Measurements from ENCODE around the gene SLCO2B1.

SLCO2B1 gene

GRCh38 chr11:75145196-75145971 lies 5.5 kb upstream of the SLCO2B1 start:
- DNase-seq: no peak

- no peak for DNase-seq
Measured at GRCh38 chr11:75145972-75146519, 4.9 kb upstream of the SLCO2B1 start.

DNA sequence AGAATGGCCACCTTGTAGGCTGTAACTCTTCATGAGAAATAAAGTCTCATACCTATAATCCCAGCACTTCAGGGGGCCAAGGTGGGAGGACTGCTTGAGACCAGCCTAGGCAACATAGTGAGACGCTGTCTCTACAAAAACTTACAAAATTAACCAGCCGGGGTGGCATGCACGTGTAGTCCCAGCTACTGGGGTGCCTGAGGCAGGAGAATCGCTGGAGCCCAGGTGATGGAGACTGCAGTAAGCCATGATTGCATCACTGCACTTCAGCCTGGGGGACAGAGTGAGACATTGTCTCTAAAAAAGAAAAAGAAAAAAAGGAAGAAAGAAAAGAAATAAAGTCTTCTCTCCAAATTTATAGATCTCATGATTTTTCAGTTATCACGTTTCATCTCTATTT lies 4.2 kb upstream of the SLCO2B1 start:
- no peak for DNase-seq

- DNase-seq: no peak
Measured at GRCh38 chr11:75147191-75147874, 3.6 kb upstream of the SLCO2B1 start.

- no peak for DNase-seq
Measured at GRCh38 chr11:75147875-75148263, 3.0 kb upstream of the SLCO2B1 start.

DNA sequence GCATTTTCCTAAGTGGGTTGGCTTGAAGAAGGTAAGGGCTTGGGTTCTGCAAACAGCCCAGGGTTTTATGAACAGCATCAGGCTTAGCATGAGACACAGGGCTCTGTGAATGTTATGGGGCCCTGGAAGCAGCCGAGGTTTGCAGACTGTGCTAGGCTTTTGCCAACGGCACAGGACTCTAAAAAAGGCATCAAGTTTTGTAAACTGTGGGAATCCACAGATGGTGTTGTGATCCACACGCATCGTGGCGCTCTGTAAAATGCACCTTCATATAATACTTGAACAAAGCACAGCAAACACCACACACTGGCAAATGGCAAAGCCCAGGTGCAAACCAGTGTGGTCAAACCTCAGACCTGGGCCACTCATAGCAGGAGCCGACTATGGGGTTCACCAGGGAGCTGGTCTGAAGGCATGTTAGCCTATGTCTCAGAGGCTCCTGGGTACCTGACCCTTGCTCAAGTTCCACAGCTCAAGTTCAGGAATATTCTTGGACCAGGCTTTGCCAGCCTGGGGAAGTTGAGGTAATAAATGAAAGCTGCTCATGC lies 2.4 kb upstream of the SLCO2B1 start:
- no peak for DNase-seq

DNA sequence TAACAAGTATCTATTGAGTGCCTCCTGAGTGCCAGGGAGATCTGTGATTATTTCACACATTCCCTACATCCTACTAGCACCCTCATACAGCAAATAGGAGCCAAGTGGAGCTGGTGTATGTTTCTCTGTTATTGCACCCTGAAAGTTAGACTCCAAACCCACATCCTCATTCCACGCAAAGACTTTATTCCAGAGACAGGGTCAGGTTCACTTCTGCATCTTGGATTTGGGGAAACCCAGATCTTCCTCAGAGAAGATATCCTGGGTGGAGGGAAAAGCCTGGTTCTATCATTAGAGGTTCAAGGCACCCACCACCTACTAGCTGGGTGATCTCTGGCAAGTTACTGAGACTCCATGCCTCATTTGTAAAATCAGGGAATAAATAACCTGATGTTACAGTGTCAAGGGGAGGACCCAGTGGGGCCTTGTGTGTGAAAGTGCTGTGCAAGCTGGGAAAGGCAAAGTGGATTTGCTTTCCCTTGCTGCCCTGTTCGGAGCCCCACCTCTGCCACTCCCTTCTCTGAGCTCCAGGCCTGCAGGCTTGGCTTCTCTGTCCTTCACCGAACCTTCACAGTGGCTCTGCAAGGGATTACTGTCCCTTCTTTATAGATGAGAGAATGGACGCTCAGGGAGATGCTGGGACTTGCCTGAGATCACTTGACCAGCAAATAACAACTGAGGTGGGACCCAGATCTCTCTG lies 991 bp upstream of the SLCO2B1 start:
- DNase-seq: no peak

- DNase-seq: peak; percentile 35
Measured at GRCh38 chr11:75151346-75152047, 590 bp downstream of the SLCO2B1 start.

GRCh38 chr11:75152090-75152489 lies 1.2 kb downstream of the SLCO2B1 start:
- no peak for DNase-seq

GRCh38 chr11:75152651-75153427 lies 1.9 kb downstream of the SLCO2B1 start:
- DNase-seq: no peak

DNA sequence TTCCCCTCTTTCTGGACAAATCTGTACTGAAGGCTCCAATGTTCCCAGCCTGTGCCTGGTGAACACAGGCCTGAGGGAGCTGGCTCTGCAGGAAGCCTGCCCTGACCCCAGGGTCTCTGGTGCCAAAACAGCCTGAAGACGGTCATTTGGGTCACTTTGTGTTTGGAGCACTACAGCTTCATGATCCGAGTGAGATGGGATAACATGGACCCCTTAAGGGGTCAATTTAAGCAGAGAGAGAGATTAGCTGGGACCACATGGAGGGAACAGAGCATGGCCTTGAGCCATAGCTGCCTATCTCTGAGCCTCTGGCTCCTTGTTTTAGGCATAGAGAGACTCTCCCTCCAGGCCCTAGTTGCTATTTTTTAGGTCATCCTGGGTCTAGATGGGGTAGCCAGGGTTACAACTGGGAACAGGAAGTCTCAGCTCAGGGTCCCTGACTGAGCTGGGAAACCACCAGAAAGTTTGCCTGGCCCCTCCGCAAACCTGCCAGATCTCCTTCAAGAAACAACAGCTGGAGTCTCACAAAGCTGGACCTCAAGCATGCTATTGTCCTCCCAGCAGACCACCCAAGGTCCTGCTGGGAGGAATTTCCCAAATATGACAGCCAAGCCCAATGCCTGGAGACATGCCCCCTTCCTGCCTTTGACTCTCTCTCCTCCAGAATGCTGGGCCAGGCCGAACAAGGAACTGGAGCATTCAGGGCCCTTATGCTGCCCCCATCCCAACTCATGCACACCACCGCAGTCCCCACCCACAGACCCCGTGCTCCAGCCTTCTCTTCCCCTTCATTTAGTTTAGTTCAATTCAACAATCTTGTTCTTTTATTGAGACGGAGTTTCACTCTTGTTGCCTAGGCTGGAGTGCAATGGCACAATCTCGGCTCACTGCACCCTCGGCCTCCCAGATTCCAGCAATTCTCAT lies 4.0 kb downstream of the SLCO2B1 start:
- no peak for DNase-seq

DNA sequence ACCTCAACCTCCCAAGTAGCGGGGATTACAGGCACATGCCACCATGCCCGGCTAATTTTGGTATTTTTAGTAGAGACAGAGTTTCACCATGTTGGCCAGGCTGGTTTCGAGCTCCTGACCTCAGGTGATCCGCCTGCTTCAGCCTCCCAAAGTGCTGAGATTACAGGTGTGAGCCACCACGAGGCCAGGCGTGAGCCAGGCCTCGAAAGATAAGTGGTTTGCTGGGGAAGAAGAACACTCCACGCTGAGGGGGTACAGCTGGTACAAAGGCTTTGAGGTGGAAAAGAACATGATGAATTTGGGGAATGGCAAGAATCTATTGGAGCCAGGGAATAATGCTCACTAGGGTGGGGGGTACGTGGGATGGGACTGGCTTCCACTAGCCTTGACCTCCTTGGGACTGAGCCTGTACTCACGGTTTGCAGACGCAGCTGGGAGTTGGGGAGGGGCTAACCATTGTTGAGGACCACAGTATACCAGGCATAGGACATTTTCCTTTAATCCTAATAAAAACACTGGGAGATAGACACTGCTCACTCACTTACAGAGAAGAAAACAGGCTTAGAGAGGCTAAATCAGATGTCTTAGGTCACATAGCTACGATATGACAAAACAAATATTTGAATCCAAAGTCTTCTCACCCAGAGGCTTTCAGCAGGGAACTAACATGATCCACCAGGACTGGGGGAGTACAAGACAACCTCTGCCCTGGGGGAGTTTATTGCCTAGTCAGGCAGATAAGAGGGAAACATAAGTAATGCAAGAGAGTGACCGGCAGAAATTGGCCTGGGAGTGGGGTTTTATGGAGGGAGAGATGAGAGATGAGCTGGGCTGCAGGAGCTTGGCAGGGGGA lies 4.9 kb downstream of the SLCO2B1 start:
- no peak for DNase-seq

GRCh38 chr11:75158241-75158640 lies 7.3 kb downstream of the SLCO2B1 start:
- DNase-seq: no peak

DNA sequence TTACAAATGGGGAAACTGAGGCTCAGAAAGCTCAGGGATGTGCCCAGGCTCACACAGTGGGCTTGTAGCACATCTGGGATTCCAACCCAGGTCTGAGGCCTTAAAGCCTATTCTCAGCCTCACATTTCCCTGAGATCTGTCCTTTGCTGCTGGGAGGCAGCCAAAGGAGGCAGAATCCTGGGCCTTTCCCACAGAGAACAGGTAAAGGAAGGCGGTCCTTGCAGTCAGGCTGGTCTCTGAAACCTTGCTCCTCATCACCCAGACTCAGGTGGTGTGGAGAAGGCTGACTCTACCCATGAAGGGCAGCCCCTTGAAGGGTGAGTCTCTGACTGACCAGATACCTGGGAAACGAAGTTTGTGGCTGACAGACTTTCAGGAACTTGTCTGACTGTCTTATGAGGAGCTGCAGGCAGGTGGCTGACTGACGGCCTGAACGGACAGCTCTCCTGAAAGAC lies 7.8 kb downstream of the SLCO2B1 start:
- no peak for DNase-seq

GRCh38 chr11:75159151-75159953 lies 8.4 kb downstream of the SLCO2B1 start:
- DNase-seq: no peak

GRCh38 chr11:75160220-75160757 lies 9.4 kb downstream of the SLCO2B1 start:
- no peak for DNase-seq

DNA sequence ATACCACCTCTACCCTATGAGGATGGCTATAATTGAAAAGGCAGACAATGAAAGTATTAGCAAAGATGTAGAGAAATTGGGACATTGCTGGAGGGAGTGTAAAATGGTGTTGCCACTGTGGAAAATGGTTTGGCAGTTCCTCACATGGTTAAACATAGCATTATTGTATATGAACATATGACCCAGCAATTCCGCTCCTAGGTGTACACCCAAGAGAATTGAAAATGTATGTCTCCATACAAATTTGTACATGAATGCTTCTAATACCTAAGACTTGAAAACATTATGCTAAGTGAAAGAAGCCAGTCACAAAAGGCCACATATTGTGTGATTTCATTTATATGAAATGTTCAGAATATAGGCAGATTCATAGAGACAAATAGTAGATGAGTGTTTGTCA lies 10.0 kb downstream of the SLCO2B1 start:
- DNase-seq: no peak

DNA sequence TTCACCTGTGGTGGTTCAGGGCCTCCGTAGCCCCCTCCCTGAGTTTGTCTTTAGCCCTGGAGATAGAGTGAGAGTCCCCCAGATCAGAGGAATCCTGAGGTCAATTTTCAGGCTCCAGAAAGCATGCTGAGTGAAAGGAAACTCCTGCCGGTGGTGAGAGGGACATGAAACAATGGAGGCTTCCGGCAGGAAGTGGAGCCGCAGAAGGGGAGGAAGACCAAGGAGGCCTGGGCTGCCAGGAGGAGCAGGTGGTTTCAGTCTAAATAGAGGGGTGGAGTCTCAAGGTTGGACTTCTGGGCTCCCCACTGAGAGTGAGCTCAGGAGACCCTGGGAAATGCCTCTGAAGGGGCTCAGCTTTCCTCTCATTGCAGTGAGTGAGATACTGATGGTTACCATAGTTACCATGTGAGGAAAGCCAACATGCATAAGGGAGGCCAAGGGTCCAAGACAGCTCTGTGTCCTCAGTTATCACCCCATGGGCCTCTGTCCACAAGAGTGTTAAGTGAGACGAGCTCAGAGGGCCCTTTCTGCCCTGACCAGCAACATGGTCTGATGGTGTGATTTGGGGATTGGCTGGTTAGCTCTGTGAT lies 10.7 kb downstream of the SLCO2B1 start:
- no peak for DNase-seq
